HCT116 (cell line): ENCODE data around the gene ESPNL. TPM values are rescaled to one million over a fixed set of nuclear protein-coding genes. Genes with fewer than 3 reads are reported as not detected.

Experiments used
- ATAC-seq: fragments of 200-7000 bp; cut with Tn5 transposase; 2 replicates; pipeline ENCODE4 v1.9.1; 2020; ENCODE audit warnings: mild to moderate bottlenecking, moderate library complexity
- BruUV-seq: library from RNA; stranded (reverse); fragments of 400-500 nt; replicated peaks from 2 replicates; lab custom pipeline; 2021; lab: Mats Ljungman, UMichigan
- CTCF ChIA-PET: fragments of 300-600 bp; sonication (Branson Sonifier 250); formaldehyde crosslinking; loops from one replicate; lab custom pipeline; 2021; ENCODE audit warnings: antibody characterized with exemption; lab: Charles Lee
- POLR2A ChIA-PET: fragments of 300-600, 350-600 bp; sonication (Branson Sonifier 250); formaldehyde crosslinking; loops from one replicate; lab custom pipeline; 2021; ENCODE audit warnings: antibody characterized with exemption; lab: Charles Lee
- RAD21 ChIA-PET, 2 experiments: fragments of 300-600 bp; sonication (Branson Sonifier 250); formaldehyde crosslinking; loops; one replicate each; lab custom pipeline; 2023; ENCODE audit warnings: low total read pairs in 2 of 2; ENCODE audit not compliant: uncharacterized antibody in 2 of 2, unreplicated experiment in 2 of 2, low non-redundant PET in 1 of 2; lab: Charles Lee
- DNase-seq: peaks from one replicate; pipeline ENCODE4 v3.0.0-alpha.2; 2010; ENCODE audit warnings: low read depth, low spot score
- H2AFZ ChIP-seq: fragments of 200-600 bp; shearing (Covaris generic), sonication (generic); 2 replicates; pipeline ENCODE4 v1.6.1; 2017; ENCODE audit warnings: low read depth, mixed run types, mixed read lengths, antibody characterized with exemption, low read length; ENCODE audit not compliant: poor library complexity, severe bottlenecking
- H3K27ac ChIP-seq: 2 replicates; pipeline ENCODE4 v1.5.1; 2012; ENCODE audit warnings: low read depth, low read length
- H3K27me3 ChIP-seq: fragments of 200-600 bp; sonication (generic); 2 replicates; pipeline ENCODE4 v1.6.1; 2016; ENCODE audit warnings: mixed run types, low read length, mixed read lengths; ENCODE audit not compliant: insufficient read depth
- H3K36me3 ChIP-seq, 2 experiments: fragments of 200-500 bp in 1 of 2; fragments of 200-600 bp in 1 of 2; sonication (Bioruptor generic) in 1 of 2; sonication (generic) in 1 of 2; 2 replicates each; pipeline versions ENCODE4 v1.5.1 to v1.6.1; 2014 to 2016; ENCODE audit warnings: low read length in 2 of 2, inconsistent platforms in 1 of 2, mixed read lengths in 1 of 2, mixed run types in 1 of 2; ENCODE audit not compliant: insufficient read depth in 2 of 2, control insufficient read depth in 1 of 2
- H3K4me1 ChIP-seq, 2 experiments: fragments of 200-600 bp in 1 of 2; sonication (generic) in 1 of 2; 2 replicates each; pipeline versions ENCODE4 v1.5.1 to v1.6.1; 2012 to 2017; ENCODE audit warnings: low read length in 2 of 2, inconsistent platforms in 1 of 2, mild to moderate bottlenecking in 1 of 2, mixed read lengths in 1 of 2, mixed run types in 1 of 2, moderate library complexity in 1 of 2; ENCODE audit not compliant: insufficient read depth in 2 of 2, control insufficient read depth in 1 of 2
- H3K4me2 ChIP-seq: fragments of 200-600 bp; sonication (generic); 2 replicates; pipeline ENCODE4 v1.6.1; 2017; ENCODE audit warnings: mixed run types, low read length, mixed read lengths
- H3K4me3 ChIP-seq, 2 experiments: fragments of 200-600 bp in 1 of 2; sonication (generic) in 1 of 2; replicated peaks in 1 of 2; 2 replicates each; pipeline ENCODE4 v1.5.1; 2011 to 2016; ENCODE audit warnings: low read length in 2 of 2, control low read depth in 1 of 2, low read depth in 1 of 2, mild to moderate bottlenecking in 1 of 2, mixed read lengths in 1 of 2, mixed run types in 1 of 2
- H3K79me2 ChIP-seq: fragments of 200-600 bp; sonication (generic); 2 replicates; pipeline ENCODE4 v1.6.1; 2017; ENCODE audit warnings: mild to moderate bottlenecking, mixed run types, low read length, moderate library complexity, mixed read lengths; ENCODE audit not compliant: insufficient read depth
- H3K9ac ChIP-seq: fragments of 200-600 bp; sonication (generic); 2 replicates; pipeline ENCODE4 v1.6.1; 2016; ENCODE audit warnings: low read length, mixed read lengths
- H3K9me2 ChIP-seq: fragments of 200-600 bp; sonication (generic), shearing (Covaris generic); 2 replicates; pipeline ENCODE4 v1.6.1; 2017; ENCODE audit warnings: mixed run types, mild to moderate bottlenecking, moderate library complexity; ENCODE audit not compliant: insufficient read depth
- H3K9me3 ChIP-seq, 2 experiments: fragments of 200-500 bp in 1 of 2; fragments of 200-600 bp in 1 of 2; sonication (Bioruptor generic) in 1 of 2; sonication (generic) in 1 of 2; 2 replicates each; pipeline ENCODE4 v1.6.1; 2014 to 2017; ENCODE audit warnings: low read length in 2 of 2, mixed read lengths in 2 of 2, inconsistent platforms in 1 of 2, low read depth in 1 of 2, mild to moderate bottlenecking in 1 of 2, mixed run types in 1 of 2, moderate library complexity in 1 of 2; ENCODE audit not compliant: control insufficient read depth in 1 of 2, insufficient read depth in 1 of 2
- H4K20me1 ChIP-seq: fragments of 200-600 bp; sonication (generic), shearing (Covaris generic); 2 replicates; pipeline ENCODE4 v1.6.1; 2017; ENCODE audit warnings: mixed run types, mild to moderate bottlenecking, moderate library complexity; ENCODE audit not compliant: insufficient read depth
- CBX3 ChIP-seq: IDR thresholded peaks from 2 replicates; pipeline ENCODE4 v1.6.1; 2012; ENCODE audit warnings: low read depth
- ELF1 ChIP-seq: IDR thresholded peaks from 2 replicates; pipeline ENCODE4 v1.6.1; 2012; ENCODE audit warnings: low read depth, borderline replicate concordance
- EZH2phosphoT487 ChIP-seq: fragments of 200-600 bp; IDR thresholded peaks from 2 replicates; pipeline ENCODE4 v1.6.1; 2018; ENCODE audit warnings: antibody characterized with exemption, borderline replicate concordance
- JUND ChIP-seq: IDR thresholded peaks from 2 replicates; pipeline ENCODE4 v1.6.1; 2012
- POLR2AphosphoS5 ChIP-seq: IDR thresholded peaks from 2 replicates; pipeline ENCODE4 v1.6.1; 2011; ENCODE audit warnings: mild to moderate bottlenecking, low read depth, low read length, moderate library complexity
- RAD21 ChIP-seq: IDR thresholded peaks from 2 replicates; pipeline ENCODE4 v1.6.1; 2012; ENCODE audit warnings: low read depth, mild to moderate bottlenecking
- ZNF274 ChIP-seq: fragments of 200-500 bp; sonication (Bioruptor generic); IDR thresholded peaks from 2 replicates; pipeline ENCODE4 v1.6.1; 2014; ENCODE audit warnings: mild to moderate bottlenecking, low read depth, low read length, inconsistent platforms
- intact Hi-C: fragments of 100-400 bp; cut with micrococcal nuclease; formaldehyde crosslinking; loops from 2 replicates; pipeline ENCODE4 v1.10.0; 2022
- total RNA-seq: library from RNA; stranded (reverse); gene quantifications from one replicate; pipeline ENCODE4 v1.2.1, GENCODE V29; 2021; ENCODE audit not compliant: unreplicated experiment
- TF ChIP-seq, protein P1 (sequence below): IDR thresholded peaks from 2 replicates; pipeline ENCODE4 v1.6.1; 2011; ENCODE audit warnings: mild to moderate bottlenecking, low read length, moderate library complexity; ENCODE audit not compliant: insufficient replicate concordance; ENCODE audit errors: extremely low read depth
- TF ChIP-seq, protein P2 (sequence below): IDR thresholded peaks from 2 replicates; pipeline ENCODE4 v1.6.1; 2012
- TF ChIP-seq, protein P3 (sequence below): IDR thresholded peaks from 2 replicates; pipeline ENCODE4 v1.6.1; 2012

The ESPNL gene
- total RNA-seq, 1 experiment from 2014 or later: 0.22 TPM

DNA sequence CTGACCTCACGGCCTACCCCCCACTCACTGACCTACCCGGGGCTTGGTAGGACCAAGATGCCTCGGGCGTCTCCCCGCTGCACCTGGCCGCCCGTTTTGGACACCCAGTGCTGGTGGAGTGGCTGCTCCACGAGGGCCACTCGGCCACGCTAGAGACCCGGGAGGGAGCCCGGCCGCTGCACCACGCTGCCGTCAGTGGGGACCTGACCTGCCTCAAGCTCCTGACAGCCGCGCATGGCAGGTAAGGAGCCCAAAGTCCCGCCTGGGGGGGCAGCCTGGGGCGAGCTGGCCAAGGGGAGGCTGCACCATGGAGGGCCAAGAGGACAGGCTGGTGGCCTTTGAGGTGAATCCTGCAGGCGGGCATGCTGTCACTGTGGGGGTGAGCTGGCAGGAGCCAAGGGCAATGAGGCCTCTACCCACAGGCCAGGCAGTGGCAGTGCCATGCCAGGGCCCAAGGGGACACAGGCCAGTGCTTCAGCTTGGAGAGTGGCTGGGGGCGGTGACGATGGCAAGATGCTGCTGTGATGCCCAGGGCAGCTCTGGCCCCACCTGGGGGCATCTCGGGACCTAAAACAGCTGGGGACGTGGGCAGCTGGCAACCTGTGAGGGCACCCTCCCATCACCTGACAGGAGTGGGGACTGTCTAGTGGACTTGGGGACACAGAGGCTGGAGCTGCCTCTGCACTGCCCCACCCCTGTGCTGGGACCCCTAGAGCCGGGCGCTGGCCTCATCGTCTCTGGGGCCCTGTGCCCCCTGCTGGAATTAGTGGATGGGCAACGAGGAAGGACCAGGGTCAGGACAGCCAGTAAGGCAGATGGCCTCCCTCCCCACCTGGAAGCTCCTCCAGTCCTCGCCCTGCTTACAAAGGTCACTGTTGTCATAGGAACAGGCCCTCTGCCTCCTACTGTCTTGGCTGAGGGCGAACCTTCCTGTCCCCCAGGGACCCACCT is 2.0 kb downstream of the ESPNL start:
- DNase-seq (no peak), ATAC-seq (no peak)
- H3K27me3 ChIP-seq: no peaks in the 10 kb centered on the region
- no peak overlapping the region for H3K4me2 ChIP-seq
- no peaks in the 10 kb centered on the region for H3K9me2 ChIP-seq
- H3K9me3 ChIP-seq: no peaks in the 10 kb centered on the region
- TF ChIP-seq CBX3 (no peak), RAD21 (no peak), EZH2phosphoT487 (no peak), JUND (no peak), ZNF274 (no peak)
- TF ChIP-seq, protein P1, sequence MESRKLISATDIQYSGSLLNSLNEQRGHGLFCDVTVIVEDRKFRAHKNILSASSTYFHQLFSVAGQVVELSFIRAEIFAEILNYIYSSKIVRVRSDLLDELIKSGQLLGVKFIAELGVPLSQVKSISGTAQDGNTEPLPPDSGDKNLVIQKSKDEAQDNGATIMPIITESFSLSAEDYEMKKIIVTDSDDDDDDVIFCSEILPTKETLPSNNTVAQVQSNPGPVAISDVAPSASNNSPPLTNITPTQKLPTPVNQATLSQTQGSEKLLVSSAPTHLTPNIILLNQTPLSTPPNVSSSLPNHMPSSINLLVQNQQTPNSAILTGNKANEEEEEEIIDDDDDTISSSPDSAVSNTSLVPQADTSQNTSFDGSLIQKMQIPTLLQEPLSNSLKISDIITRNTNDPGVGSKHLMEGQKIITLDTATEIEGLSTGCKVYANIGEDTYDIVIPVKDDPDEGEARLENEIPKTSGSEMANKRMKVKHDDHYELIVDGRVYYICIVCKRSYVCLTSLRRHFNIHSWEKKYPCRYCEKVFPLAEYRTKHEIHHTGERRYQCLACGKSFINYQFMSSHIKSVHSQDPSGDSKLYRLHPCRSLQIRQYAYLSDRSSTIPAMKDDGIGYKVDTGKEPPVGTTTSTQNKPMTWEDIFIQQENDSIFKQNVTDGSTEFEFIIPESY: no peak
- no TSS peak for BruUV-seq
- H3K27ac ChIP-seq: no peak overlapping the region
- H3K36me3 ChIP-seq: no peaks in the 10 kb centered on the region
- no peaks in the 10 kb centered on the region for H3K79me2 ChIP-seq
- CTCF ChIA-PET: no interaction called here
- POLR2A ChIA-PET: no interaction called here
- no peak overlapping the region for H3K9ac ChIP-seq
- RAD21 ChIA-PET: no interaction called here
- no peak overlapping the region for H3K4me3 ChIP-seq
- H3K4me1 ChIP-seq: peaks cover 6 to 15% of the 10 kb centered on the region in 2 experiments; a peak in 3 of 4 replicates
- intact Hi-C loops: no loop called here
- no peaks in the 10 kb centered on the region for H4K20me1 ChIP-seq
- no peak overlapping the region for H2AFZ ChIP-seq

DNA sequence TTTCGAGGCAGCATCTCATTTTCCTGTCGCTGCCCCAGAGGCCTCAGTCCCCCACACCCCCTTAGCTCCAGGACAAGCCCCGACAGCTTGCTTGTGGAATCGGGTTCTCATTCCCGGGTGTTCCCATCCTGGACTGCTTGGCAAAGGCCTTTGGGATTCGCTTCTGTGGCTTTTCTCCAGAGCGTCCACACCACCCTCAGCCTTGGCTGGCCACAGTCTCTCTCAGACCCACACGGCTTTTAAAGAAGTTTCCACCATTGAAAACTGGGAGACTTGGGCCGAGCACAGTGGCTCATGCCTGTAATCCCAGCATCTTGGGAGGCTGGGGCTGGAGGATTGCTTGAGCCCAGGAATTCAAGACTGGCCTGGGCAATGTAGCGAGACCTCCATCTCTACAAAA is 2.7 kb downstream of the ESPNL start:
- intact Hi-C loops: no loop called here
- ATAC-seq: no peak
- no peaks in the 10 kb centered on the region for H3K9me2 ChIP-seq
- no peak overlapping the region for H3K9ac ChIP-seq
- no peak overlapping the region for H3K27ac ChIP-seq
- no peak overlapping the region for H3K4me2 ChIP-seq
- no peaks in the 10 kb centered on the region for H4K20me1 ChIP-seq
- no peaks in the 10 kb centered on the region for H3K9me3 ChIP-seq
- H3K4me3 ChIP-seq: no peak overlapping the region
- no TSS peak for BruUV-seq
- no peak for DNase-seq
- ChIA-PET POLR2A (no interaction called here), RAD21 (no interaction called here), CTCF (no interaction called here)
- no peak overlapping the region for H2AFZ ChIP-seq
- no peaks in the 10 kb centered on the region for H3K27me3 ChIP-seq
- H3K4me1 ChIP-seq: peaks cover 6 to 17% of the 10 kb centered on the region in 2 experiments; a peak in 3 of 4 replicates
- no peaks in the 10 kb centered on the region for H3K36me3 ChIP-seq
- no peaks in the 10 kb centered on the region for H3K79me2 ChIP-seq
- no peak for TF ChIP-seq RAD21
- TF ChIP-seq POLR2AphosphoS5: no peak
- TF ChIP-seq, protein P2, sequence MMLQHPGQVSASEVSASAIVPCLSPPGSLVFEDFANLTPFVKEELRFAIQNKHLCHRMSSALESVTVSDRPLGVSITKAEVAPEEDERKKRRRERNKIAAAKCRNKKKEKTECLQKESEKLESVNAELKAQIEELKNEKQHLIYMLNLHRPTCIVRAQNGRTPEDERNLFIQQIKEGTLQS: no peak
- TF ChIP-seq ELF1: no peak
- TF ChIP-seq, protein P3, sequence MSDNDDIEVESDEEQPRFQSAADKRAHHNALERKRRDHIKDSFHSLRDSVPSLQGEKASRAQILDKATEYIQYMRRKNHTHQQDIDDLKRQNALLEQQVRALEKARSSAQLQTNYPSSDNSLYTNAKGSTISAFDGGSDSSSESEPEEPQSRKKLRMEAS: no peak
- TF ChIP-seq, protein P1: no peak
- TF ChIP-seq, all 23 proteins: peak for 0
